K562 (cell line): Measurements from ENCODE around the gene SKIDA1. TPM values are rescaled to one million over a fixed set of nuclear protein-coding genes. Genes with fewer than 3 reads are reported as not detected.

Source experiments
- NFATC3 ChIP-seq: fragments of 450-650 bp; IDR thresholded peaks from 2 replicates; pipeline ENCODE4 v1.6.1; 2017; ENCODE audit warnings: mild to moderate bottlenecking
- NR2F6 ChIP-seq: fragments of 450-650 bp; formaldehyde crosslinking; IDR thresholded peaks from 2 replicates; pipeline ENCODE4 v1.4.0; 2020; ENCODE audit warnings: mild to moderate bottlenecking
- ZNF583 ChIP-seq: fragments of 250-450 bp; sonication (Bioruptor Pico); IDR thresholded peaks from 2 replicates; pipeline ENCODE4 v1.4.0; 2020
- polyA plus RNA-seq, 8 experiments: library from polyadenylated mRNA; depleted of rRNA in 4 of 8; stranded (reverse) in 5 of 8; unstranded in 3 of 8; fragments of >200 nt; fragmentation: Nextera tagmentation in 2 of 8; fragmentation: Illumina TruSeq in 1 of 8; extraction: Ambion mirVana in 2 of 8; extraction: Trizol in 1 of 8; gene quantifications; 2 replicates each; pipeline versions ENCODE4 v1.2.1 to v1.2.3, GENCODE V29; 2011 to 2014; ENCODE audit warnings: inconsistent platforms in 1 of 8, missing spikeins in 1 of 8
- total RNA-seq, 7 experiments: library from RNA; depleted of rRNA in 6 of 7; stranded (reverse); fragments of >200 nt in 6 of 7; fragmentation: Illumina TruSeq in 2 of 7; extraction: Trizol in 2 of 7; gene quantifications; 2 replicates each; pipeline versions ENCODE4 v1.2.1 to v1.2.3, GENCODE V29; 2011 to 2021; ENCODE audit warnings: low replicate concordance in 1 of 7
- TF ChIP-seq, protein P1 (sequence below): fragments of 250-450 bp; sonication (Bioruptor Pico); IDR thresholded peaks from 2 replicates; pipeline ENCODE4 v1.5.1; 2021; ENCODE audit warnings: mild to moderate bottlenecking
- TF ChIP-seq, protein P2 (sequence below): fragments of 150-350 bp; IDR thresholded peaks from 2 replicates; pipeline ENCODE4 v1.6.1; 2014; ENCODE audit warnings: low read depth, mild to moderate bottlenecking, low read length, borderline replicate concordance

Gene SKIDA1
- total and polyA plus RNA-seq, 9 of the 15 experiments (the other 6 are each of a cell fraction or from before 2014, with no cell fraction given) = 0.05 to 1.1 (median 0.42) TPM

DNA sequence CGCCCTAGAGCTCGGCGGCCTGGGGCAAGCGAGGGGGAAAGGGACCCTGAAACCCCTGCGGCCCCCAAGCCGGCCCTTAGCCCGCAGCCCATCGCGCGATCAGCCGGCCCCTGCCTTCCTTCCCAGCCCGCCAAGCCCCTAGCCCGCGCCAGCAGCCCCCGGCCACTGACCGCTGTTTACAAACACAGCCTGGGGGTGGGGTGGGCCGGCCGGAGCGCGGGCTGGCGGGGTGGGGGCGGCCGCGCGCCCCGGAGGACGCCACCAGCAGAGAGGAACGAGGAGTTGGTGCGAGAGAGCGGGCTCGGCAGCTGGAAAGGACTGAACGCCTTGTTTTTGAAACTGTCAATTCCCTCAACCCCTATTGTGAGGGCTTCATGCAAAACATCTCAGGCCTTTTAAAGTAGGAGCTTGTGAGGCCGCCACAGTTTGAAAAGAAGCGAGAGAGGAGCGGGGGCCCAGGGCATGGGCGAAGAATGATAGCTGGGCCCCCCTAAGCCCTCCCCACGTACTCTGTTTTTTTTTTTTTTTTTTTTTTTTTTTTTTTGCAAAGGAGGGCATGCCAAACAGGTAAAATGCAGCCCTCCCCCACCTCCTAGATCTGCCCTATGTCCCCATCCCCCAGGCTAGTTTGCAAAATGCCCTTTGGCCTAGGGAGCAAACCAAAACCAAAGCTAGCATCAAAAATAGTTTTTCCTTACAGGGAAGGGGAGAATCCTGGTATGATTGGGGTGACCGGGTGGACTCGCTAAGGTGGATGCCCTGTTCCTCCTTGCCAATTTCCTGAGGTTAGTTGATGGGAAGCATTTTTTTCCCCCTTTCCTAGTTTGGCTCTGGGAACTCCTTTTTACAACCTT lies 15.0 kb downstream of the SKIDA1 start (continued):
- TF ChIP-seq, protein P1, sequence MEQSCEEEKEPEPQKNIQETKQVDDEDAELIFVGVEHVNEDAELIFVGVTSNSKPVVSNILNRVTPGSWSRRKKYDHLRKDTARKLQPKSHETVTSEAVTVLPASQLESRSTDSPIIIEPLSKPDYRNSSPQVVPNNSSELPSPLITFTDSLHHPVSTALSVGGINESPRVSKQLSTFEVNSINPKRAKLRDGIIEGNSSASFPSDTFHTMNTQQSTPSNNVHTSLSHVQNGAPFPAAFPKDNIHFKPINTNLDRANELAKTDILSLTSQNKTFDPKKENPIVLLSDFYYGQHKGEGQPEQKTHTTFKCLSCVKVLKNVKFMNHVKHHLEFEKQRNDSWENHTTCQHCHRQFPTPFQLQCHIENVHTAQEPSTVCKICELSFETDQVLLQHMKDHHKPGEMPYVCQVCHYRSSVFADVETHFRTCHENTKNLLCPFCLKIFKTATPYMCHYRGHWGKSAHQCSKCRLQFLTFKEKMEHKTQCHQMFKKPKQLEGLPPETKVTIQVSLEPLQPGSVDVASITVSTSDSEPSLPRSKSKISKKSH = no peak
- TF ChIP-seq NR2F6 (CRISPR knock-in tag) (no peak), NFATC3 (no peak), ZNF583 (CRISPR knock-in tag) (no peak)
- TF ChIP-seq, protein P2, sequence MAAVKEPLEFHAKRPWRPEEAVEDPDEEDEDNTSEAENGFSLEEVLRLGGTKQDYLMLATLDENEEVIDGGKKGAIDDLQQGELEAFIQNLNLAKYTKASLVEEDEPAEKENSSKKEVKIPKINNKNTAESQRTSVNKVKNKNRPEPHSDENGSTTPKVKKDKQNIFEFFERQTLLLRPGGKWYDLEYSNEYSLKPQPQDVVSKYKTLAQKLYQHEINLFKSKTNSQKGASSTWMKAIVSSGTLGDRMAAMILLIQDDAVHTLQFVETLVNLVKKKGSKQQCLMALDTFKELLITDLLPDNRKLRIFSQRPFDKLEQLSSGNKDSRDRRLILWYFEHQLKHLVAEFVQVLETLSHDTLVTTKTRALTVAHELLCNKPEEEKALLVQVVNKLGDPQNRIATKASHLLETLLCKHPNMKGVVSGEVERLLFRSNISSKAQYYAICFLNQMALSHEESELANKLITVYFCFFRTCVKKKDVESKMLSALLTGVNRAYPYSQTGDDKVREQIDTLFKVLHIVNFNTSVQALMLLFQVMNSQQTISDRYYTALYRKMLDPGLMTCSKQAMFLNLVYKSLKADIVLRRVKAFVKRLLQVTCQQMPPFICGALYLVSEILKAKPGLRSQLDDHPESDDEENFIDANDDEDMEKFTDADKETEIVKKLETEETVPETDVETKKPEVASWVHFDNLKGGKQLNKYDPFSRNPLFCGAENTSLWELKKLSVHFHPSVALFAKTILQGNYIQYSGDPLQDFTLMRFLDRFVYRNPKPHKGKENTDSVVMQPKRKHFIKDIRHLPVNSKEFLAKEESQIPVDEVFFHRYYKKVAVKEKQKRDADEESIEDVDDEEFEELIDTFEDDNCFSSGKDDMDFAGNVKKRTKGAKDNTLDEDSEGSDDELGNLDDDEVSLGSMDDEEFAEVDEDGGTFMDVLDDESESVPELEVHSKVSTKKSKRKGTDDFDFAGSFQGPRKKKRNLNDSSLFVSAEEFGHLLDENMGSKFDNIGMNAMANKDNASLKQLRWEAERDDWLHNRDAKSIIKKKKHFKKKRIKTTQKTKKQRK = no peak
